Measurements from ENCODE around the gene ATP11A.
"Not testable (repeated sequence)": the region's sequence is repeated elsewhere in the genome, so short reads cannot be mapped to it uniquely, and the experiment has no call there.

Gene ATP11A

GRCh38 chr13:112671359-112671758 is 18.5 kb upstream of the ATP11A start:
- no peak for DNase-seq

GRCh38 chr13:112672651-112673284 is 17.1 kb upstream of the ATP11A start:
- DNase-seq = no peak

- no peak for DNase-seq
These were observed 15.1 kb upstream of the ATP11A start for GRCh38 chr13:112674412-112675365.

GRCh38 chr13:112675366-112675756 is 14.5 kb upstream of the ATP11A start:
- DNase-seq = no peak

GRCh38 chr13:112677421-112677962 is 12.3 kb upstream of the ATP11A start:
- DNase-seq = not testable (repeated sequence)

- no peak for DNase-seq
These were observed 10.5 kb upstream of the ATP11A start for GRCh38 chr13:112679381-112679780.

- no peak for DNase-seq
These were observed 9.7 kb upstream of the ATP11A start for GRCh38 chr13:112679932-112680677.

- no peak for DNase-seq
These were observed 9.0 kb upstream of the ATP11A start for GRCh38 chr13:112680741-112681360.

GRCh38 chr13:112683581-112683980 is 6.3 kb upstream of the ATP11A start:
- DNase-seq = no peak

GRCh38 chr13:112684071-112684845 is 5.6 kb upstream of the ATP11A start:
- DNase-seq = no peak

- not testable (repeated sequence) for DNase-seq
These were observed 4.5 kb upstream of the ATP11A start for GRCh38 chr13:112685189-112685805.

GRCh38 chr13:112685896-112686295 is 3.9 kb upstream of the ATP11A start:
- DNase-seq = no peak

GRCh38 chr13:112686364-112686763 is 3.5 kb upstream of the ATP11A start:
- DNase-seq = no peak

- no peak for DNase-seq
These were observed 2.9 kb upstream of the ATP11A start for GRCh38 chr13:112686987-112687386.

- no peak for DNase-seq
These were observed 1.8 kb upstream of the ATP11A start for GRCh38 chr13:112687836-112688559.

- DNase-seq = no peak
These were observed 1.1 kb upstream of the ATP11A start for GRCh38 chr13:112688560-112689302.

- DNase-seq = peak; percentile 75
These were observed 568 bp downstream of the ATP11A start for GRCh38 chr13:112690283-112690929.

- DNase-seq = no peak
These were observed 2.3 kb downstream of the ATP11A start for GRCh38 chr13:112692104-112692503.

- no peak for DNase-seq
These were observed 2.7 kb downstream of the ATP11A start for GRCh38 chr13:112692586-112692985.

All from retina (tissue), 1 donor.